Left renal cortex interstitium (tissue), 4 donors: ENCODE measurements around the gene CERCAM. TPM values are rescaled to one million over a fixed set of nuclear protein-coding genes. Genes with fewer than 3 reads are reported as not detected.
"Not testable (repeated sequence)": the region's sequence is repeated elsewhere in the genome, so short reads cannot be mapped to it uniquely, and the experiment has no call there.

ENCODE experiments used
- DNase-seq, 4 donors: peaks; one replicate each; pipeline ENCODE4 v3.0.0-alpha.2; 2013; ENCODE audit warnings: low read depth in 4 of 4, low spot score in 2 of 4, missing footprints in 1 of 4
- polyA plus RNA-seq, 4 donors: library from polyadenylated mRNA; unstranded; fragments of 120-200 nt; gene quantifications; one replicate each; pipeline ENCODE4 v1.2.1, GENCODE V29; 2013; ENCODE audit not compliant: insufficient read length in 4 of 4

The CERCAM gene
- polyA plus RNA-seq, 4 donors = 35.4 to 55.8 (median 47.5) TPM

- DNase-seq = no peak
Observed at GRCh38 chr9:128416014-128416413, 4.6 kb upstream of the CERCAM start.

DNA sequence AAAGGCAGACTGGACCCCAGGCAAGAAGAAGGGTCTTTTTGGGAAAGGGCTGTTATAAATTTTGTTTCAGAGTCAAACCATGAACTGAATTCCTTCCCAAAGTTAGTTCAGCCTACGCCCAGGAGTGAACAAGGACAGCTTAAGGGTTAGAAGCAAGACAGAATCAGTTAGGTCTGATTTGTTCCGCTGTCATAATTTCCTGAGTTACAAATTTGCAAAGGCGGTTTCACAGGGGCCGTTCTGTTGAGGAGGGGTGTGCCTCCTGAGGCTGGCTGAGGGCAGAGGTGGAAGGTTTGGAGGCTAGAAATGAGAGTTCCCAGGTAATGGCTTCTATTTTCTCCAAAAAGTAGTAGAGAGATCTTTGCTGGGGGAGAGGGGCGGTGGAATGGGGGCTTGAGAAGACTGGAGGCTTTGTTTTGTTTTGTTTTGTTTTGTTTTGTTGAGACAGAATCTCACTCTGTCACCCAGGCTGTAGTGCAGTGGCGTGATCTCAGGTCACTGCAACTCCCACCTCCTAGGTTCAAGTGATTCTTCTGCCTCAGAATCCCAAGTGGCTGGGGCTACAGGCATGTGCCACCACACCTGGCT, 4.1 kb upstream of the CERCAM start:
- no peak for DNase-seq

GRCh38 chr9:128419061-128419925, 1.4 kb upstream of the CERCAM start:
- no peak for DNase-seq

- peak in 2 of 4 donors; percentile 58 to 62 for DNase-seq
Observed at GRCh38 chr9:128420060-128420650, 502 bp upstream of the CERCAM start.

DNA sequence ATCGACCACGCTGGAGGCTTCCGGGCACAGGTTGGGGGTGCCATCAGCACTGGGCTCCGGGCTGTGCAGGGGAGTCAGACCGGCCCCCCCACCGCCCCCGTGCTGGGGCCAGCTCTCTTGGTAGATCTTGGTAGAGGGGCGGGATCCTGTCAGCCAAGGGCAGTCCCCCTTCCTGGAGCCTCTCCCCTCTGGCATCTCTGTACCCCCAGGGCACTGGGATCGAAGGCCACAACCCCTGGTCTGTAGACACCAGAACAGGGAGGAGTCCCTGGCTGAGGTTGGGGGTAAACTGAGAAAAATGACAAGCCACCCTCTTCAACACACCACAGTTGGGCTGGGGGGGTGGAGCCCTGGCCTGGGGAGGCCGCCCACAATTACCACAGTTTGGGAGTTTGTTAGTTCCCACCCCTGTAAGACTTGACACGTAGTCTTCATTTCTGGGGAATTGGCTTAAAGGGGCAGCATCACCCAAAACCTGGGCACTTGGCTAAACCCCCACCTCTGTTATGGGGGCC, 882 bp downstream of the CERCAM start:
- no peak for DNase-seq

- not testable (repeated sequence) for DNase-seq
Observed at GRCh38 chr9:128422022-128422782, 1.5 kb downstream of the CERCAM start.

DNA sequence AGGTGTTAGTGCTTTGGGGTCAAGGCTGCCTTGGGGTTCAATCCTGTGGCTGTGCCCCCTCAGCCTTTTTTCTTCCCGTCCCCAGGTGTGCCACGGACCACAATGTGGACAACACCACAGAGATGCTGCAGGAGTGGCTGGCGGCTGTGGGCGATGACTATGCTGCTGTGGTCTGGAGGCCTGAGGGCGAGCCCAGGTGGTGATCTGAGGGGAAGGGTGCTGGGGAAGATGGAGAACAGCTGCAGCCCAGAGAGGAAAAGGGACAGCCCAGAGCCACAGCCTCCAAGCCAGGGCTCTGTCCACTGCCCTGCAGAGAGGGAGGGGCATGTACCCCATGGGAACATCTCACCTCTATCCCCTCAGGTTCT, 2.1 kb downstream of the CERCAM start:
- DNase-seq = no peak

DNA sequence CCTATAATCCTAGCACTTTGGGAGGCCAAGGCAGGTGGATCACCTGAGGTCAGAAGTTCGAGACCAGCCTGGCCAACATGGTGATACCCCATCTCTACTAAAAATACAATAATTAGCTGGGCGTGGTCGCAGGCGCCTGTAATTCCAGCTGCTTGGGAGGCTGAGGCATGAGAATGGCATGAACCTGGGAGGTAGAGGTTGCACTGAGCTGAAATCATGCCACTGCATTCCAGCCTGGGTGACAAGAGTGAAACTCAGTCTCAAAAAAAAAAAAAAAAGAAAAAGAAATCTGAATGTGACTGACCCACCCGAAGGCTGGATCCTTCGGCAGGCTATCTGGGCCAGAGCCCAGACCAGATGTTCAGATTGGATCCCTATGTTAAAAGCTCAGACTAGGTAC, 2.7 kb downstream of the CERCAM start:
- DNase-seq = not testable (repeated sequence)

- no peak for DNase-seq
Observed at GRCh38 chr9:128424268-128424780, 3.7 kb downstream of the CERCAM start.

DNA sequence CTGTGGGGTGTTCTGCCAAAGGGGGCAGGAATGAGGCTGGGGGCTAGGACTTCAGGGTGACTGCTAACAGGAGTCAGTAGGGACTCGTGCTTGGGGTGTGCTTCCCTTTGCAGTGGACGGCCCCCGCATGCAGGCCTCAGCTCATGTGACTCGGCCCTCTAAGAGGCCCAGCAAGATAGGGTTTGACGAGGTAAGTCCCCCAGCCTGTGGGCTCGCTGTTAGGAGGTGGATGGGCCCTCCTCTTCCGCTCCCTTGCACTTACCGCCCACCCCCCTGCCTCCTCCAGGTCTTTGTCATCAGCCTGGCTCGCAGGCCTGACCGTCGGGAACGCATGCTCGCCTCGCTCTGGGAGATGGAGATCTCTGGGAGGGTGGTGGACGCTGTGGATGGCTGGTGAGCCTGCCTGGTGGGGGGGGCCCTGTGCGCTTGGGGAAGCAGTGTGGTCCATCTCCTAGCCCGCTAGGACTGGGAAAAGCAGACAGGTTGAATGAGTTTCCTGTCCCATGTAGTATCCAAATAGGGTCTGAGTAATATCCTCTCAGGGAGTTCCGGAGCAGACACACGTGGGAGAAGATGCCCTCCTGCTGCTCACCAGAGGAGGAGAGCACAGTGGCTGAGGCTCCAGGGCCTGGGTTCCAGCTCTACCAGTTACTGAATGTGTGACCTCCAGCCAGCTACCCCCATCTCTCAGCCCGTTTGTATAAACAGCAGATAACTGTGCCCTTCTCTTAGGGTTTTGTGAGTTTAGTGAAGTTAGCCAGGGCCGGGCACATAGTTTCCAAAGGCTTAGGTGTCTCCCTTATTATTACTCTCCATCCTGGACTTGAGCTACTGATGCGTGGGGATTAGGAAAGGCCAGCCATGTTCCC, 8.2 kb downstream of the CERCAM start:
- DNase-seq = no peak

DNA sequence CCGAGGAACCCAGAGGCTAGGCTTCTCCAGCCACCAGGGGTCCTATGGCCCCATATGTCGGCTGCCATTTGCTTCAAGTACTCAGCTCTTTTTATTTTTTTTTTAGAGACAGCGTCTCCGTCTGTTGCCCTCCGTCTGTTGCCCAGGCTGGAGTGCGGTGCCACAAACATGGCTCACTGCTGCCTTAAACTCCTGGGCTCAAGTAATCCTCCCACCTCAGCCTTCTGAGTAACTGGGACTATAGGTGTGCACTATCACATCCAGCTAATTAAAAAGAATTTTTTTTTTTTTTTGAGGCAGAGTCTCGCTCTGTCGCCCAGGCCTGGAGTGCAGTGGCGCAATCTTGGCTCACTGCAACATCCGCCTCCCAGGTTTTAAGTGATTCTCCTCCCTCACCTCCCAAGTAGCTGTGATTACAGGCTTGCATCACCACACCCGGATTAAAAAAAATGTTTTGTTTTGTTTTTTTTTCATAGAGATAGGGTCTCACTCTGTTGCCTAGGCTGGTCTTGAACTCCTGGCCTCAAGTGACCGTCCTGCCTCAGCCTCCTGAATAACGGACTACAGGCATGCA, 8.9 kb downstream of the CERCAM start:
- no peak for DNase-seq

- no peak for DNase-seq
Observed at GRCh38 chr9:128431207-128431606, 10.6 kb downstream of the CERCAM start.

GRCh38 chr9:128434340-128434739, 13.7 kb downstream of the CERCAM start:
- DNase-seq = no peak

DNA sequence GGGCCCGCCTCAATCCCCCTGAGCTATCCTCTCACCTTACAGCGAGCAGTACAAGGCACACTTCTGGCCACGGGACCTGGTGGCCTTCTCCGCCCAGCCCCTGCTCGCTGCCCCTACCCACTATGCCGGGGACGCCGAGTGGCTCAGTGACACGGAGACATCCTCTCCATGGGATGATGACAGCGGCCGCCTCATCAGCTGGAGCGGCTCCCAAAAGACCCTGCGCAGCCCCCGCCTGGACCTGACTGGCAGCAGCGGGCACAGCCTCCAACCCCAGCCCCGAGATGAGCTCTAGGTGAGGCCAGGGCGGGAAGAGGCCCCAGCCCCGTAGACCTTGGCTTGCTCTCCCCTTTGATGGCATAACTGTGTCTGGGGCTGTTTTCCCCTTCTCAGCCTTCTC, 15.0 kb downstream of the CERCAM start:
- DNase-seq = no peak

GRCh38 chr9:128438343-128439109, 17.9 kb downstream of the CERCAM start:
- DNase-seq = no peak

DNA sequence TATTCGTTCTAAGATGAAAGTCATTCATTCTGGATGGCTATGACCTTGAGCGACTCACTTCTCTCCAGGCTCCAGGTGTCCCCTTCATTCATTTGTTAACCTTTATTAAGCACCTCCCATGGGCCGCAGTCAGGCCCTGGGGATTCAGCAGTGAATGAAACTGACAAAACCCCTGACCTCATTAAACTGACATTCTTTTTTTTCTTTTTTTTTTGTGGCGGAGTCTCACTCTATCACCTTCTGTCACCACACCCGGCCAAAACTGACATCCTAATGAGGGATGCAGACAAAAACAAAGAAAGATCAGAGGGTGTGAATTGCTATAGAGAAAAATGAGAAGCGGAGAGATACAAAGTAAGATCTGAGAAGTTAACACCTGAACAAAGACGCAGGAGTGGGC, 18.6 kb downstream of the CERCAM start:
- no peak for DNase-seq

DNA sequence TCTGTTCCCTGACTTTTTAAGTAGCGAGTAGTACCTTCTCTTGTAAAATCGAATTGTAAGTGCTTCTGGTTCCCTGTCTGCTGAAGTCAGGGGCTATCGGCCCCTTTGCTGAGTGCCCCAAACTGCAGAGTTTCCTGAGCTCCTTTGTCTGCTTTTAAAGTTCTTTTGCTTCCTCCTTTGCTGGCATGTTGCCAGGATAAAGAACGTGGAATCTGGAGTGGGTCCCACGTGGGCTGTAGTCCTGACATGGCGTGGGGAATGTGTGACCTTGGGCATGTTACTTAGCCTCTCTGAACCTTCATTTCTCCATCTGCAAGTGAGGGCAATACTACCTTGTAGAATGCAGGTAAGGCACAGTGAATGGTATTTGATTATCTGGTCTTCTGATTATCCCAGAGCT, 21.5 kb downstream of the CERCAM start:
- DNase-seq = no peak

DNA sequence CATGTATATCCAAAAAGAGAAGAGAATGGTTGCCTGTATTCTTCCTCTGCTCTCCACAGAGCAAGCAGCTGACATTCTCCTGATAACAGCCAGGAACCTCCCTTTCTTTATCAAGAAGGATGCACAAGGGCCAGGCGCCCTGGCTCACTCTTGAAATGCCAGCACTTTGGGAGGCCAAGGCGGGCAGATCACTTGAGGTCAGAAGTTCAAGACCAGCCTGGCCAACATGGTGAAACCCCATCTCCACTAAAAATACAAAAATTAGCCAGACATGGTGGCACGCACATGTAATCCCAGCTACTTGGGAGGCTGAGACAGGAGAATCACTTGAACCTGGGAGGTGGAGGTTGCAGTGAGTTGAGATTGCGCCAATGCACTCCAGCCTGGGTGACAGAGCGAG, 25.8 kb downstream of the CERCAM start:
- DNase-seq = not testable (repeated sequence)

- DNase-seq = no peak
Observed at GRCh38 chr9:128448746-128449145, 28.1 kb downstream of the CERCAM start.
